K562 (cell line): Measurements from ENCODE around the gene ANKRD44. TPM values are rescaled to one million over a fixed set of nuclear protein-coding genes. Genes with fewer than 3 reads are reported as not detected.

ENCODE experiments used
- ATAC-seq: fragments of 200-7000 bp; cut with Tn5 transposase; 3 replicates; pipeline ENCODE4 v1.9.1; 2020; ENCODE audit warnings: moderate library complexity
- BruUV-seq: library from RNA; stranded (reverse); fragments of 400-500 nt; replicated peaks from 2 replicates; lab custom pipeline; 2021; lab: Mats Ljungman, UMichigan
- CTCF ChIA-PET: fragments of 300-600 bp; formaldehyde crosslinking; extraction: SDS; loops from one replicate; lab custom pipeline; 2021; ENCODE audit warnings: low intra/inter-chr PET ratio; lab: Yijun Ruan, JAX
- POLR2A ChIA-PET: fragments of 300-600, 350-650 bp; sonication (Branson Sonifier 250); formaldehyde crosslinking; extraction: SDS; loops from one replicate; lab custom pipeline; 2021; ENCODE audit warnings: antibody characterized with exemption, inconsistent platforms; lab: Yijun Ruan, JAX
- DNase-seq, 4 experiments: peaks; one replicate each; pipeline versions ENCODE4 v3.0.0 to v3.0.0-alpha.2; 2011 to 2018; ENCODE audit warnings: low spot score in 3 of 4, mixed read lengths in 3 of 4; ENCODE audit errors: extremely low read depth in 1 of 4
- FAIRE-seq: peaks from 2 replicates; lab custom pipeline; 2011; peaks lifted over from hg19 to GRCh38; lab: Jason Lieb, UNC
- H2AFZ ChIP-seq: 2 replicates; pipeline ENCODE4 v1.6.0; 2011; ENCODE audit warnings: low read depth, low read length, control low read depth, inconsistent platforms
- H3K27ac ChIP-seq: fragments of 200-600 bp; 3 replicates; pipeline ENCODE4 v1.8.0; 2011; ENCODE audit warnings: low read depth, mild to moderate bottlenecking, control low read depth, inconsistent platforms, low read length, moderate library complexity, mixed read lengths; ENCODE audit errors: extremely low read depth
- H3K27me3 ChIP-seq, 2 experiments: fragments of 300-600 bp in 1 of 2; 2 replicates in 1 of 2; 3 replicates in 1 of 2; pipeline versions ENCODE4 v1.6.0 to v1.8.0; 2011; ENCODE audit warnings: inconsistent platforms in 2 of 2, low read length in 2 of 2, mild to moderate bottlenecking in 1 of 2, mixed read lengths in 1 of 2, moderate library complexity in 1 of 2; ENCODE audit not compliant: control insufficient read depth in 2 of 2, insufficient read depth in 2 of 2
- H3K36me3 ChIP-seq: fragments of 300-600 bp; 3 replicates; pipeline ENCODE4 v1.8.0; 2011; ENCODE audit warnings: mild to moderate bottlenecking, low read length, inconsistent platforms; ENCODE audit not compliant: control insufficient read depth, insufficient read depth
- H3K4me1 ChIP-seq, 2 experiments: fragments of 200-600 bp in 1 of 2; replicated peaks in 1 of 2; 2 replicates in 1 of 2; 3 replicates in 1 of 2; pipeline versions ENCODE4 v1.5.1 to v1.8.0; 2011; ENCODE audit warnings: inconsistent platforms in 2 of 2, low read length in 2 of 2, mild to moderate bottlenecking in 1 of 2, mixed read lengths in 1 of 2, moderate library complexity in 1 of 2; ENCODE audit not compliant: control insufficient read depth in 2 of 2, insufficient read depth in 2 of 2
- H3K4me2 ChIP-seq: 2 replicates; pipeline ENCODE4 v1.6.1; 2011; ENCODE audit warnings: low read length, control low read depth, inconsistent platforms, mixed read lengths; ENCODE audit not compliant: insufficient read depth
- H3K4me3 ChIP-seq: fragments of 200-600 bp; sonication (generic), shearing (Covaris generic); 2 replicates; pipeline ENCODE4 v1.5.1; 2016; ENCODE audit warnings: control low read depth, inconsistent platforms
- H3K79me2 ChIP-seq: fragments of 200-600 bp; 3 replicates; pipeline ENCODE4 v1.8.0; 2011; ENCODE audit warnings: low read length, inconsistent platforms; ENCODE audit not compliant: control insufficient read depth, insufficient read depth
- H3K9ac ChIP-seq, 2 experiments: 2 replicates each; pipeline versions ENCODE4 v1.6.0 to v1.6.1; 2011; ENCODE audit warnings: low read depth in 2 of 2, low read length in 2 of 2, control low read depth in 1 of 2, inconsistent platforms in 1 of 2, mild to moderate bottlenecking in 1 of 2, mixed read lengths in 1 of 2; ENCODE audit not compliant: insufficient read depth in 1 of 2
- H3K9me1 ChIP-seq: one replicate; pipeline ENCODE4 v1.6.0; 2011; ENCODE audit warnings: inconsistent platforms, mild to moderate bottlenecking, low read length, moderate library complexity; ENCODE audit not compliant: control insufficient read depth, insufficient read depth
- H3K9me3 ChIP-seq: replicated peaks from 2 replicates; pipeline ENCODE4 v1.5.1; 2011; ENCODE audit warnings: low read depth, low read length, inconsistent platforms; ENCODE audit not compliant: control insufficient read depth, insufficient read depth
- H4K20me1 ChIP-seq: replicated peaks from 2 replicates; pipeline ENCODE4 v1.6.1; 2011; ENCODE audit warnings: low read length, inconsistent platforms, mixed read lengths; ENCODE audit not compliant: control insufficient read depth, insufficient read depth
- BRCA1 ChIP-seq, 2 experiments: fragments of 450-650 bp in 1 of 2; sonication (generic) in 1 of 2; formaldehyde crosslinking in 1 of 2; IDR thresholded peaks; 2 replicates each; pipeline versions ENCODE4 v1.5.0 to v1.6.1; 2017 to 2020; ENCODE audit warnings: mild to moderate bottlenecking in 1 of 2, missing genetic modification reagents in 1 of 2
- CREB1 ChIP-seq, 2 experiments: sonication (generic) in 1 of 2; formaldehyde crosslinking in 1 of 2; IDR thresholded peaks; 2 replicates each; pipeline versions ENCODE4 v1.6.1 to v1.8.0; 2012 to 2022; ENCODE audit warnings: inconsistent platforms in 1 of 2, mild to moderate bottlenecking in 1 of 2, missing genetic modification reagents in 1 of 2, moderate library complexity in 1 of 2
- EP300 ChIP-seq: IDR thresholded peaks from 2 replicates; pipeline ENCODE4 v1.6.1; 2012; ENCODE audit warnings: low read length, improper control_type of control experiment
- HMGN3 ChIP-seq: IDR thresholded peaks from 2 replicates; pipeline ENCODE4 v1.6.1; 2011; ENCODE audit warnings: borderline replicate concordance, low read depth, mild to moderate bottlenecking, mixed read lengths, low read length; ENCODE audit not compliant: insufficient read length; ENCODE audit errors: extremely low read depth
- HNRNPLL ChIP-seq: fragments of 200-400 bp; formaldehyde crosslinking; IDR thresholded peaks from 2 replicates; pipeline ENCODE4 v1.6.1; 2017; ENCODE audit warnings: low read length, low read depth, mild to moderate bottlenecking; ENCODE audit not compliant: poor library complexity, severe bottlenecking
- MAZ ChIP-seq, 2 experiments: fragments of 450-650 bp in 1 of 2; sonication (generic) in 1 of 2; formaldehyde crosslinking; IDR thresholded peaks in 1 of 2; conservative IDR thresholded peaks in 1 of 2; 2 replicates each; pipeline versions ENCODE4 v1.4.0 to v1.5.0; 2020; ENCODE audit warnings: mild to moderate bottlenecking in 1 of 2, missing genetic modification reagents in 1 of 2
- MCM7 ChIP-seq, 2 experiments: fragments of 450-650 bp; IDR thresholded peaks; 2 replicates each; pipeline ENCODE4 v1.6.1; 2016 to 2018
- RHOXF2B ChIP-seq: fragments of 250-450 bp; sonication (Bioruptor Pico); conservative IDR thresholded peaks from 2 replicates; pipeline ENCODE4 v1.5.1; 2021
- SIN3A ChIP-seq, 2 experiments: fragments of 150-350 bp in 1 of 2; IDR thresholded peaks; 2 replicates each; pipeline ENCODE4 v1.6.1; 2011 to 2016; ENCODE audit warnings: borderline replicate concordance in 2 of 2, low read depth in 2 of 2, low read length in 2 of 2, mild to moderate bottlenecking in 2 of 2, moderate library complexity in 2 of 2; ENCODE audit not compliant: control insufficient read depth in 1 of 2
- SMC3 ChIP-seq: conservative IDR thresholded peaks from 2 replicates; pipeline ENCODE4 v1.6.1; 2011; ENCODE audit warnings: low read depth, low read length, improper control_type of control experiment; ENCODE audit not compliant: insufficient read depth
- ZNF507 ChIP-seq: conservative IDR thresholded peaks from 2 replicates; pipeline ENCODE4 v1.6.1; 2017; ENCODE audit warnings: missing genetic modification characterization, missing compliant biosample characterization
- WGBS: fragments of 100-300 bp; shearing (Covaris generic); methylation state at CpG from one replicate; pipeline ENCODE4 v1.1.6; 2016; ENCODE audit warnings: low coverage, mixed read lengths; ENCODE audit not compliant: insufficient coverage; ENCODE audit errors: missing lambda C conversion rate; 5-methylcytosine and 5-hydroxymethylcytosine counted together
- in situ Hi-C: fragments of 300-500 bp; cut with MboI; formaldehyde crosslinking; loops from 4 replicates; pipeline ENCODE4 v1.15.0; 2018; ENCODE audit warnings: inconsistent platforms, mixed read lengths
- intact Hi-C: fragments of 100-400 bp; cut with micrococcal nuclease; formaldehyde crosslinking; loops from 2 replicates; pipeline ENCODE4 v1.14.2; 2022
- polyA plus RNA-seq, 8 experiments: library from polyadenylated mRNA; depleted of rRNA in 4 of 8; stranded (reverse) in 5 of 8; unstranded in 3 of 8; fragments of >200 nt; fragmentation: Nextera tagmentation in 2 of 8; fragmentation: Illumina TruSeq in 1 of 8; extraction: Ambion mirVana in 2 of 8; extraction: Trizol in 1 of 8; gene quantifications; 2 replicates each; pipeline versions ENCODE4 v1.2.1 to v1.2.3, GENCODE V29; 2011 to 2014; ENCODE audit warnings: inconsistent platforms in 1 of 8, missing spikeins in 1 of 8
- total RNA-seq, 7 experiments: library from RNA; depleted of rRNA in 6 of 7; stranded (reverse); fragments of >200 nt in 6 of 7; fragmentation: Illumina TruSeq in 2 of 7; extraction: Trizol in 2 of 7; gene quantifications; 2 replicates each; pipeline versions ENCODE4 v1.2.1 to v1.2.3, GENCODE V29; 2011 to 2021; ENCODE audit warnings: low replicate concordance in 1 of 7
- TF ChIP-seq, protein P1 (sequence below), 2 experiments: IDR thresholded peaks in 1 of 2; conservative IDR thresholded peaks in 1 of 2; 2 replicates each; pipeline ENCODE4 v1.6.1; 2016; ENCODE audit warnings: low read depth in 2 of 2, mild to moderate bottlenecking in 1 of 2, missing compliant biosample characterization in 1 of 2, missing genetic modification characterization in 1 of 2, moderate library complexity in 1 of 2
- TF ChIP-seq, protein P2 (sequence below): fragments of 250-450 bp; sonication (Bioruptor Pico); IDR thresholded peaks from 2 replicates; pipeline ENCODE4 v1.5.0; 2020; ENCODE audit warnings: mild to moderate bottlenecking, borderline replicate concordance

The ANKRD44 gene
- total and polyA plus RNA-seq, 9 of the 15 experiments (the other 6 are each of a cell fraction or from before 2014, with no cell fraction given): 0.03 to 0.64 (median 0.07) TPM; not detected in 3

DNA sequence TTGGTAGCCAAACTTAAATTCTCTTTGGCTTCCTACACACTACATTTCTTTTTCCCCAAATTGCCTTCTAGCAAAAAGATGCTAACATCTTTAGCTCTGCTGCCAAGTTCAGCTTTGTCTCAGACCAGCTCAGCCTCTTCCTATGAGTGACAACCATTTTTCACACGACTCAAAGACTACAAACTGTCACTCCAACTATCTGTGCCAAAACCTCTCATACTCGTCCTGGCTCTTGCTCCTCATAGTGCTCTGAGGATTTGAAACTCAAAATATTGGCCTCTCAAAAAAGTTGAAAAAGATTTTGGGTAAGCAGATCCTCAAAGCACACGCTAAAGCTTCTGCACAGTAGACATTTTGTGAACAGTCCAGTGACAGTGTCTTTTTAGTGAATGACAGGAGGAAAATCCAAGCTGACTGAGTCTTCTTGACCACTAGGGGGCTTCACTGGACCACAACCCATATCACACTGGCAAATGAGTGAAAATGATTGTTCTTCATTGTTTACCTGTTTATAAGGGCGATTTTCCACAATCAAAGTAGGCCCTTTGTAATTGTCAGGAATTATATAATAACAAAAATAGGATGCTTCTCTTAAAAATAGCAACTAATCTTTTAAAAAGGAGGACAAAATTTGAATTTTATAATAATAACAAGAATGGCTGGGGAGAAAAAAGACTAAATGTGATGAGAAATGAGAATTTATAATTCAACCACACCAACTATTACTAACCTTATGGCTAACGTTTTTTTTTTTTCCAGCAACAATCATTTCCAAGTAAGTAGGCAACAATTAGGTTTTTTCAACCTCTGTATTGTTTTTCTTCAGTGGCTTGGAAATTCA lies 298.6 kb downstream of the ANKRD44 start (continued):
- TF ChIP-seq, protein P1, sequence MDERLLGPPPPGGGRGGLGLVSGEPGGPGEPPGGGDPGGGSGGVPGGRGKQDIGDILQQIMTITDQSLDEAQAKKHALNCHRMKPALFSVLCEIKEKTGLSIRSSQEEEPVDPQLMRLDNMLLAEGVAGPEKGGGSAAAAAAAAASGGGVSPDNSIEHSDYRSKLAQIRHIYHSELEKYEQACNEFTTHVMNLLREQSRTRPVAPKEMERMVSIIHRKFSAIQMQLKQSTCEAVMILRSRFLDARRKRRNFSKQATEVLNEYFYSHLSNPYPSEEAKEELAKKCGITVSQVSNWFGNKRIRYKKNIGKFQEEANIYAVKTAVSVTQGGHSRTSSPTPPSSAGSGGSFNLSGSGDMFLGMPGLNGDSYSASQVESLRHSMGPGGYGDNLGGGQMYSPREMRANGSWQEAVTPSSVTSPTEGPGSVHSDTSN (CRISPR knock-in tag; IDR thresholded peaks at IDR 0.05; ENCODE audit: low read depth): no peak
- TF ChIP-seq, protein P1 (tag; conservative IDR thresholded peaks at IDR 0.05; ENCODE audit: low read depth): peak; percentile 52; the same call in 1 of the 2 replicates
- 0 out of 2 replicates have a peak, but pooled peaks have one; percentile 26 for TF ChIP-seq SMC3

DNA sequence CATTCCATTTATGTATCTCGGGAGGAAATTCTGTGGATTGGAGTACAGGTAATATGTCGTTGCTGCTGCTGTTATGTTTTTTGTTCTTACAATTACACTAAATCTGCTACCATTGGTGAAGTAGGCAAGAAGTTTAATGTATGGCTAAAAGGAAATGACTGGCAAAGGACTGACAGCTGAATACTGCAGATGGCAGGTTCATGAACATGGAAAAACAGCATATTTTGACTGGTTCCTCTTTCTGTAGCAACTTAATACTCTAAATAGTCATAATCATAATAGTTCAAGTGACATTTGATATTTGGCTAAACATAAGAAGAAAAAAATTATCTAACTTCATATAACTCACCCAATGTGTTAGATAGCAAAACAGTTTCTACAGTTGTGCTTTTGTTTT lies 299.6 kb downstream of the ANKRD44 start:
- FAIRE-seq (no peak), ATAC-seq (no peak), DNase-seq (no peak)
- Histone ChIP-seq H3K9me3 (no peaks in the 10 kb centered on the region), H3K4me2 (no peak overlapping the region), H3K4me3 (no peak overlapping the region), H4K20me1 (no peaks in the 10 kb centered on the region), H3K27me3 (peaks cover 0 to 8% of the 10 kb centered on the region in 2 experiments; a peak in 2 of 5 replicates), H3K9ac (no peak overlapping the region), H2AFZ (no peak overlapping the region), H3K9me1 (no peaks in the 10 kb centered on the region), H3K27ac (no peak overlapping the region), H3K36me3 (no peaks in the 10 kb centered on the region), H3K4me1 (peaks cover 0 to 4% of the 10 kb centered on the region in 2 experiments; a peak in 1 of 5 replicates), H3K79me2 (no peaks in the 10 kb centered on the region)
- in situ Hi-C loops: no loop called here
- CTCF ChIA-PET: no interaction called here
- POLR2A ChIA-PET: interaction anchor here (1.0 kb wide), 1 partner anchor 434 kb away, joined by 3 read pairs; no protein-coding TSS in a partner anchor
- 0% methylated on average over 2 of the region's 2 CpGs for WGBS
- intact Hi-C loops: no loop called here
- BruUV-seq: no TSS peak
- TF ChIP-seq HMGN3 (no peak), RHOXF2B (CRISPR knock-in tag) (no peak), HNRNPLL (no peak), BRCA1 (IDR thresholded peaks at IDR 0.05) (no peak), BRCA1 (CRISPR knock-in tag; IDR thresholded peaks at IDR 0.05) (no peak), EP300 (no peak), MAZ (CRISPR knock-in tag; conservative IDR thresholded peaks at IDR 0.05 in 1 of 2, IDR thresholded peaks at IDR 0.05 in 1 of 2) (no peak), MCM7 (IDR thresholded peaks at IDR 0.05) (no peak), SIN3A (IDR thresholded peaks at IDR 0.05; ENCODE audit: borderline replicate concordance in 2 of 2, control insufficient read depth in 1 of 2, low read depth in 2 of 2, low read length in 2 of 2) (no peak), CREB1 (IDR thresholded peaks at IDR 0.05) (no peak), CREB1 (CRISPR knock-in tag; IDR thresholded peaks at IDR 0.05) (no peak), ZNF507 (no peak)
- TF ChIP-seq, protein P2, sequence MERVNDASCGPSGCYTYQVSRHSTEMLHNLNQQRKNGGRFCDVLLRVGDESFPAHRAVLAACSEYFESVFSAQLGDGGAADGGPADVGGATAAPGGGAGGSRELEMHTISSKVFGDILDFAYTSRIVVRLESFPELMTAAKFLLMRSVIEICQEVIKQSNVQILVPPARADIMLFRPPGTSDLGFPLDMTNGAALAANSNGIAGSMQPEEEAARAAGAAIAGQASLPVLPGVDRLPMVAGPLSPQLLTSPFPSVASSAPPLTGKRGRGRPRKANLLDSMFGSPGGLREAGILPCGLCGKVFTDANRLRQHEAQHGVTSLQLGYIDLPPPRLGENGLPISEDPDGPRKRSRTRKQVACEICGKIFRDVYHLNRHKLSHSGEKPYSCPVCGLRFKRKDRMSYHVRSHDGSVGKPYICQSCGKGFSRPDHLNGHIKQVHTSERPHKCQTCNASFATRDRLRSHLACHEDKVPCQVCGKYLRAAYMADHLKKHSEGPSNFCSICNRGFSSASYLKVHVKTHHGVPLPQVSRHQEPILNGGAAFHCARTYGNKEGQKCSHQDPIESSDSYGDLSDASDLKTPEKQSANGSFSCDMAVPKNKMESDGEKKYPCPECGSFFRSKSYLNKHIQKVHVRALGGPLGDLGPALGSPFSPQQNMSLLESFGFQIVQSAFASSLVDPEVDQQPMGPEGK (CRISPR knock-in tag): no peak
